Ureter (tissue), 1 donor: Measurements from ENCODE around the gene COCH. TPM values are rescaled to one million over a fixed set of nuclear protein-coding genes. Genes with fewer than 3 reads are reported as not detected.
"Not testable (repeated sequence)": the region's sequence is repeated elsewhere in the genome, so short reads cannot be mapped to it uniquely, and the experiment has no call there.

ENCODE experiments used
- DNase-seq: peaks from one replicate; pipeline ENCODE4 v3.0.0-alpha.2; 2020; ENCODE audit warnings: low spot score
- total RNA-seq: library from RNA; stranded (reverse); gene quantifications from one replicate; pipeline ENCODE4 v1.2.4, GENCODE V29; 2023
- donor health status: DM: yes; HTN: yes; CAD: no.

COCH gene
- total RNA-seq, 1 donor from 2014 or later, result 7.3 TPM

DNA sequence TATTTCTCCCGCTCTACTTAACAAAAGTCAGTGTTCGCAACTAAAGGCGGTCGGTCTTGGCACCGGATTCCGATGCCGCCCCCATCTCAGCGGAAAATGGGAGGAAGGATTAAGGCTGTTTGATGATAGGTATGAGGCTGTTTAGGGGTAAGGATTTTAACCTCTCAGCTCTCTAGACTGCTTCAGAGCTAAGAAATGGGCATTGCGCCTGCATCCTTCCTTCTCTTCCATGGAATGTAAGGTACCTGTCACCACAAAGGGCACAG, 1.4 kb downstream of the COCH start:
- no peak for DNase-seq

DNA sequence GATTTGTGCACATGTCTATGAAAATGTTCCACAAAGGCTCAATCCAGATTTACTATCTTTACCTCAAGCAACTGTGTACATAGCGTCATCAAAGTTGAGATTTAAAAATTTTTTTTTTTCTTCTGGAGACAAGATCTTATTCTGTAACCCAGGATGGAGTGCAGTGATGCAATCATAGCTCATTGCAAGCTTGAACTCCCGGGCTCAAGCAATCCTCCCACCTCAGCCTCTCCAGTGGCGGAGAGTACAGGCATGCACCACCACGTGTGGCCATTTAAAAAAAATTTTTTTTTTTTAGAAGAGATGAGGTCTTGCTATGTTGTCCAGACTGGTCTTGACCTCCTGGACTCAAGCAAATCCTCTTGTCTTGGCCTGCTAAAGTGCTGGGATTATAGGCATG, 2.3 kb downstream of the COCH start:
- DNase-seq, result no peak

DNA sequence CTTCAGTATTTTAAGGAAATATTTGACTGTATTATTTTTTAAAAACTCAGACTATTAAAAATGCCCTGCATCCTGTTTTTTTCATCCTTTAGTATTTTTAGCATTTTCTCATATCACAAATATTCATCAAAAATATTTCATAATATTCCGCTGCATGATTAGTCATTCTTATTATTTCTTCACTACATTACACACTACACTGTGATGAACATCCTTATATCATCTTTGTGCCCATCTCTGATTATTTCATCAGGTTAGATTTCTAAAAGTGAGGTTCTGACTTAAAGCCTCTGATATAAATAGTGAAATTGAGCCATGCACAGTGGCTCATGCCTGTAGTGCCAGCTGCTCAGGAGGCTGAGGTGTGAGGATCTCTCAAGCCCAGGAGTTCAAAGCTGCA, 8.1 kb downstream of the COCH start:
- no peak for DNase-seq

DNA sequence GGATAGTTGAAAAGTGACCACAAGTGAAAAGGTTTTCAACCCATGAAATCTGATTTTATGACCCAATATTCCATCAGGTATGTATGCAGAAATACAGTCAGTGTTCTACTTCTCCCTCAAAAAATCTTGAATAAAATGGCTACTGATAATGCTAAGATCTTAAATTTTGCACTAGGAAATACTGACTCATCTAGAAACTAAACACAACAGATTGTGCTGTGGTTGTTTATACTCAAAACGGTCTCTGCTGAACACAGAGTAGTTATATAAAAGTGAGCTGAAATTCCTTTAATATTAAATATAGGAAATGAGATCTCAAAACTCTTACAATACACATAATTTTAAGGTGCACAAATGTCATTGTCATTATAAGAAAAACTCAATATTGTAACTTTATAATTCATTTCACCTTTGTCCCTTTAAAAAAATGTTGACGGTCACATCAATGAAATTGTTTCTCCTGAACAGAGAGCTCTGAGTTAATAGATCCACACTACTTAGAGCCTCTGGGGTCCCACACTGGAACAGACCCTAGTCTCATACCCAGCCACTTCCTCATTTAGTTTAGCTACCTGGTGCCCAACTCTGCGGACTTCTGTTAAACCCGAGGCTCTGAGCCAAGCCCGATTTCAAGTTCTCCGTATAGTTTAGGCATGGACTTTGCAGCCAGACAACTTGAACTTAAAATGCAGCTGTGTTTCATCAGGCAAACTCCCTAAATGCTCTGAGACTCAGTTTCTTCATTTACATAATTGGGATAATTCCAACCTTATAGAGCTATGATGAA, 9.3 kb downstream of the COCH start:
- no peak for DNase-seq

DNA sequence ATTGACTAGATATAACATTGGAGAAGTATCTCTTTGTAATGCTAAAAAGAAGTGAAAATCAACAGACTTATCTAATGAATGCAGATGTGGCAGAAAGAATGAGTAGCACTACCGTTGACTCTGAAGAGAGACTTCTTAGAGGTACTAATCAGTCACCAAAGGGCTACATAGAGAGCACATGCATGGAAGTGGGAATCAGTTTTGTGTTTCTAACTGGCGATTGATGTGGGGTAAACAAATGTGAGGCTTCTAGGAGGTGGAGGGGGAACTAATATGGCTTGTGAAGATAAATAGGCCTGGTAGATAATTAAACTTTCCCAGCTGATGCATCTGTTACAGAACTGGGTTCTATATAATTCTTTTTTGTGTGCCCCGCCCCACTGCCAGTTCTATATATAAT, 10.5 kb downstream of the COCH start:
- DNase-seq, result no peak

DNA sequence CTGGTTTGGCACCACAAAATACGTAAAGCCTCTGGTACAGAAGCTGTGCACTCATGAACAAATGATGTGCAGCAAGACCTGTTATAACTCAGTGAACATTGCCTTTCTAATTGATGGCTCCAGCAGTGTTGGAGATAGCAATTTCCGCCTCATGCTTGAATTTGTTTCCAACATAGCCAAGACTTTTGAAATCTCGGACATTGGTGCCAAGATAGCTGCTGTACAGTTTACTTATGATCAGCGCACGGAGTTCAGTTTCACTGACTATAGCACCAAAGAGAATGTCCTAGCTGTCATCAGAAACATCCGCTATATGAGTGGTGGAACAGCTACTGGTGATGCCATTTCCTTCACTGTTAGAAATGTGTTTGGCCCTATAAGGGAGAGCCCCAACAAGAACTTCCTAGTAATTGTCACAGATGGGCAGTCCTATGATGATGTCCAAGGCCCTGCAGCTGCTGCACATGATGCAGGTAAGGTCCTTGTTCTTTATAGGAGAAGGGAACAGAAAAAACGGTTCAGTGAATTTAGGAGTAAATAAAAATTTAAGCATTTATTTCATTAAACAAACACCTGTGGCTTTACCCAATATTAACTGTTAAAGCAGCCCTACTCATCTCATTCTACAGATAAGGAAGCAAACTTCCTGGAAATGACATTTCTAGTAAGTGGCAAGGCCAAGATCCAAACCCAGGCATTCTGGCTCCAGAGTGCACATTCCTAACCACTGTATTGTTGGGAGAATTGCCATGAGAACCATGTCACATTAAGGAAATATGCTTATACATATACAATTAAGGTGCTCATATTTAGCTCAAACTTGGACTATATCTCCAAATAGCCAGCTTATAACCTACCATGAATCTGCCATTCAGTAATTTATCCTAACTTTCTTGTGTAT, 11.7 kb downstream of the COCH start:
- no peak for DNase-seq

DNA sequence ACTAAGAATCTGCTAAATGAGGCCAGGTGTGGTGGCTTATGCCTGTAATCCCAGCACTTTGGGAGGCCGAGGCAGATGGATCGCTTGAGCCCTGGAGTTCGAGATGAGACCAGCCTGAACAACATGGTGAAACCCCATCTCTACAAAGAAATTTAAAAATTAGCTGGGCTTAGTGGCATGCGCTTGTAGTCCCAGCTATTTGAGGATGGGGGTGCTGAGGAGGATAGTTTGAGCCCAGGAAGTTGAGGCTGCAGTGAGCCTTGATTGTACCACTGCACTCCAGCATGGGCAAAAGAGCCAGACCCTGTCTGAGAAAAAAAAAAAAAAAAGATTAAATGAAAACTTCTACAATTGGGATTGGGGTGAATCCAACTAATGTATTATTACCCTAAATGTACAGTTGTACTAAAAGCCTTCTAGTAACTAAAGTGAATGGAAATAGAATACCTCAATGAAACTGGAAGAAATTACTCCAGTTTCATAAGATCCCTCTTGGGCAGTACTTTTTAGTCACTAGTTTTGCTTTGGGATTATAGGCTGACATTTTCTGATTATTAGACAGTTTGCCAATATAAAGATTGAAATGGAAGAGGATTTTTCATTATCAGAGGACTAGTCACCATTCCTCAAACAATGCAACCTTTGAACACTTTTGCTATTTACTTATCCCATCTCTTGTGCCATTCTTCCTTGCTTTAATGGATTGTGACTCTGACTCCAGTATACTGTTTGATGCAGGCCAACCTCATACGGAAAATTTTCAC, 14.3 kb downstream of the COCH start:
- DNase-seq, result no peak

DNA sequence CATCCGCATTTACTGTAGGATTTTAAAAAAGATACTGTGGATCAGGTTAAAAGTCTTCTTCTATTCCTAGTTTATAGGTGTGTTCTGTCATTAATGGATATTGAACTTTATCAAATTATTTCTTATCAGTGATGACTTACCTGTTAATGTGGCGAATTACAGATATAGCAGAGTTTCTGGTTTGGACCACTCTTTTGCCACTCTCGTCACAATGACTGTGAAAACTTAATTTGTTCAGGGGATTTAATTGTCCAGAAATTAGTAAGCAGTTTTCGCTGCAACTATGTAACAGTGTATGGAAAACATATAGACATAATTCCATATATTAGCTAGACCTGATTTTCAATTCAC, 14.9 kb downstream of the COCH start:
- no peak for DNase-seq

DNA sequence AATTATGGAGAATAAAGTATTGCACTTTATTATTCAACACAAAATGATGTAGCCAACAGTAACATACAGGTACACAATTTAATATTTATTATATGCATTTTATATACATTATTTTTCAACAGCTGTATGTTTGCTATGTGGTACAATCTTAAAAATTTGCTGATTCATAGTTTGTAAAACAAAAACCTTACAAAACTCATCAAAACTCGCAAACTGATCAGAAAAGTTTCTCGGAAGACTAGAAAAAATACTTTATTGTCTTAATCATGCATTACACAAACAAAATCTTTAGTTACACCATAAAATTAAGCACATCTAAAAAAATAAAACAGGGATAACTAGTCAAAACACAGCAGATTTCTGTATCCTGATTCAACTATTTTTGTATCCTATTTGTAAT, 19.5 kb downstream of the COCH start:
- DNase-seq, result no peak

DNA sequence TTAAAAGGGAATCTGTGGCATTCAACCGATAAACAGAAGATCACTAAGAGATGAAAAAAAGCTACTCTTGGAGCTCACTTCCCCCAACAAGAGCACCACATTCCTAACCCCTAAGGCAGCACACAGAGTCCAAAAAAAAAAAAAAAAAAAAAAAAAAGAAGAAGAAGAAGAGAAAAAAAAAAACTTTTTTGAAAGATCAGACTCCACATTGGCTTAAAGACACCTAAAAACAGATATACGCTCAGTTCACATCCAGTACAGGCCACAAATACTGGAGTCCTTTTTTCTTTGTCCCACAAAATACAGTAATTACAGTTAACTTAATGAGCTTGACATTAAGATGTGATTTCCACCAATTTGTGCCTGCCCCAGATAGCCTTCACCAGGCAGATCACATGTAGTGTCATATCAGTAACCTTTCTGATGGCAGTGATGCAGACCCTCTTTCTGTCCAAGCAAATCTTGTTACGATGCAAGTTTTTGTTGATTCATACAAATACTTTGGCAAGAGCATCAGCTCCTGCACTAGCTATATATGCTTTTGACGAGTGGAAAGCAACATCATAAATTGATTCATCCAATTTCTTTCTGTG, 20.7 kb downstream of the COCH start:
- no peak for DNase-seq

DNA sequence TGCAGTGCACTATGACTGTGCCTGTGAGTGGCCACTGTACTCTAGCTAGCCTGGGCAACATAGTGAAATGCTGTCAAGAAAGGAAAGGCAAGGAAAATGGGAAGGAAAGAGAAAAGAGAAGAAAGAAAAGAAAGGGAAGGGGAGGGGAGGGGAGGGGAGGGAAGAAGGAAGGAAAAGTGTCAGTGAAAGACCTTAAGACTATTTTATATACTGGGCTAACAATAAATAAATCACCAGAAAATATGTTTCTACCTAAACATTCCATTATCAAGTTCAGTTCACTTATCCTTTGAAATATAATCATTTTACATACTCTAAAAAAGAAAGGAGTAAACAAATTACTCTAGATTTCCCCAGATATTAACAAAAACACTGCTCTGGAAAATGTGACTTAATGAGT, 22.1 kb downstream of the COCH start:
- no peak for DNase-seq

DNA sequence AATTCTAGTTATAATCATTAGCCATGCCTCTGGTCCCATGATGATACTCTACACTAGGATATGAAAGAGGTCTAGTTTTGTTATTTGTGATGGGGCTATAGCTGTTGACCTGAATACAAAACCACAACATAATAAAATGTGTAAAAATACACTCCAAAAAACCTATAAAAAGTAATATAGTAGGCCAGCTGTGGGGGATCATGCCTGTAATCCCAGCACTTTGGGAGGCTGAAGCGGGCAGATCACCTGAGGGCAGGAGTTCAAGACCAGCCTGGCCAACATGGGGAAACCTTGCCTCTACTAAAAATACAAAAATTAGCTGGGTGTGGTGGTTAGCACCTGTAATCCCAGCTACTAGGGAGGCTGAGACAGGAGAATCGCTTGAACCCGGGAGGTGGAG, 22.8 kb downstream of the COCH start:
- DNase-seq, result not testable (repeated sequence)

DNA sequence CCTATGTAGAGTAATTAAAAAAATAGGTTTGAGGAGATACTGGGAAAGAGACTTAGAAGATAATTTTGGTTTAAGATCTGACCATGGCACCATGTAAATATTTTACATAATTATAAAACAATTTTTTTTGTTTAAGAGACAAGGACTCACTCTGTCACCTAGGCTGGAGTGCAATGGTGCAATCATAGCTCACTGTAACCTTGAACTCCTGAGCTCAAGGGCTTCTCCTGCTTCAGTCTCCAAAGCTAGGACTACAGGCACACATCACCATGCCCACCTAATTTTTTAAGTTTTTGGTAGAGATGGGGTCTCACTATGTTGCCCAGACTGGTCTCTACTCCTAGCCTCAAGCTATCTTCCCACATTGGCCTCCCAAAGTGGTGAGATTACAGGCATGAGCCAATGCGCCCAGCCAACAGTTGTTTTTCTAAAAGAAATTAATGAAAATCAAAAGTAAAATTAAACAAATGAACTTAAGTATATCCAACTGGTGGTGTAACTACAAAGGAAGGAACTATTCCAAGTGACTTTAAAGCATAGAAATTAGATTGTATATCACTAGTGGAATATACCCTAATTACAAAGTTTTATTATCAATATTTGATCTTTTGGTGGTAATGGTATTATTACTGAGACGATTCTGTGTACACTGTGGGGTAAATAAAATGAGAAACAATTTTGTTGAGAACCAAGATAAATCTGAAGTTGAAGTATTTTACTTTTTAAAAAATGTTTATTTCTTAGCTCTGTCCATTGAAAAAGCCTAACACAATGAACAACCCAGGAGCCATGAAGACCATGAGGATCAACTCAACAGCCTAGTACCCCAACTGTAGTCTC, 29.1 kb downstream of the COCH start:
- no peak for DNase-seq

DNA sequence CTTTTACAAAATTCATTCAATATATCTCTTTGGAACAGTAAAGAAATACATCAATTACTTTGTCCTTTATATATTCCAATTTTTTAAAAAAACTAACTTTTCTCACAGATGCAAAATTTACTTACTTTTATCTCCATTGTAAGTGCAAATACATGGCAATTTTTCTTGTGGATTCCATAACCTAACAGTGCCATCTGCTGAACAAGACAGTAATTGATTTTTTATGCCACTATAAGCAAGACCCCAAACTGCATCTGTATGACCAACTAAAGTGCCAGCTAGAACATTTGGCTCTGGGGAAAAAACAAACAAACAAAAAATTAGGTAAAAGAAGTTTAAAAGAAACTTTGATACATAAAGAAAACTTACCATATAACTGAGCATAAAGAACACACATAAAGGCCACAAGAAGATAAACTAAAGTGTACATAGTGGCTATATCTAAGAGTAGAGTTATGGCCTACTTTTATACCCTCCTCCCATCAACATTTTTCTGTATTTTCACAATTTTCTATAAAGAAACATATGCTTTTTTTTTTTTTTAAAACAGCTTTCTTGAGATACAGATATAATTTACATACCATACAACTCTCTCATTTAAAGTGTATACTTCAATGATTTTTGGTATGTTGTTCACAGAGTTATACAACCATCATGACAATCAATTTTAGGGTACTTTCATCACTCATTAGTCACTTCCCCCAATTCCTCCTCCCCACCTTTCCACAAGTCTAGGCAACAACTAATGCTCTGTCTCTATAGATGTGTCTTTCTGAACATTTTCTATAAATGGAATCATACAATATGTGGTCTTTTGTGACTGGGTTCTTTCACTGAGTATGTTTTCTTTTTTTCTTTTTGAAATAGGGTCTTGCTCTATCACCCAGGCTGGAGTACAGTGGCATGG, 32.6 kb downstream of the COCH start:
- no peak for DNase-seq

DNA sequence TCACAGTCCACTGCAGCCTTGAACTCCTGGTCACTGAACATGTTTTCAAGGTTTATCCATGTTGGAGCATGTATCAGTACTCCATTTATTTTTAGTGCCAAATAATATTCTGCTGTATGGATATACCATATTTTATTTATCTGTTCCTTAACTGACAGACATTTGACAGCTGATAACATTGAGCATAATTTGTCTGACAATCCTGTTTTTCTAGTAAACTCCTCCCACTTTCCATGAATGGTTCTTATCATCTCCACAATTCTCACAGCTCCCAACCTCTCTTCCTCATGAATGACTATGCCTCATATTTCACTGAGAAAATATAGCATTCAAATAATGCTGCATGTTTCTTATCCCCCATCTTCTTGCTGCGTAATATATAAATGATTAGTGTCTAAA, 33.3 kb downstream of the COCH start:
- no peak for DNase-seq

DNA sequence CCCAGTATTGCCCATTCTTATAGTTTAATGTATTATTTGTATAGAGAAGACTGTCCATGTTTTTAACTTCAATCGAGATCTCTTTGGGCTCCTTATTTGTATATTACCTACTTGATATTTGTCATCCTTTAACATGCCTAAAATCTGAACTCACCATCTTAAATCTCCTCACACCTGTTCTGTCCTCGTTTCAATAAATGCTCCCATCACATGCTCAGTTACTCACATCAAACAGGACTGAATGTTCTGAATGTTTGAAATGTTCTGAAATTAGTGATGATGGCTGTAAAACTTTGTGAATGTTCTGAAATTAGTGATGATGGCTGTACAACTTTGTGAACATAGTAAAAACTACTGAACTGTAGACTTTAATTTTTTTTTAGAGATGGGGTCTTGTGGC, 34.5 kb downstream of the COCH start:
- no peak for DNase-seq

DNA sequence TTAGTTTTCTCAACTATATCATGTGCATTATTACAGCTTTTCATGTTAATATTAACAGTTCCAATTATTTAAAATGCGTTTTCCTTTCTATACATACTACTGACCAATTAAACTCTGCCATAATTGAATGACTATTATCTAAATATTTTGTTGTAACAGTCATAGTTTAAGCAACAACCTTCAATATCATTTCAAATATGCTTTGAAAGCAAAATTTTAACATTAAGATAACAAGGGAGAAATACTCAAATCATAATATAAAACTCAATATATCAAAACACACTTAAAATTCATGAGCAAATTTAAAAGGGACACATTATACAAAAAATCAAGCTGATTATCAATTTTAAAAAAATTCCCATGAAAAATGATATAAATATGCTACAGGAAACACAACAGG, 40.5 kb downstream of the COCH start:
- no peak for DNase-seq

DNA sequence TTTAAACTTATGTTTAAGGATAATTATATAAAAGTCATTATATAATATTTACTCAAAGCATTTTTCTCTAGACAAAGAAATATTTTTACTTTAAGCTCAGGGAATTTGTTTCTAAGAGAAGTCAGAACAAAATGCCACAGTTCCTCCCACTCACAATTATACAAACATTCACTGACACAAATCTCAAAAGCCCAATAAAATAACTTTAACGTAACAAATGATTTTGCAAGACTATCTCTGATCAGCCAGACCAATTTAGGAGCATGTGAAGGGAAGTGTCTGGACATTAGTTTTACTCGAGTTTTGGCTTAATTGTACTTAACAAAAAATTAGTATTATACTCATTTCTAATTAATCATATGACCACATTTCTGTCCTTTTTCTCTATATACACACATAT, 41.2 kb downstream of the COCH start:
- DNase-seq, result no peak

DNA sequence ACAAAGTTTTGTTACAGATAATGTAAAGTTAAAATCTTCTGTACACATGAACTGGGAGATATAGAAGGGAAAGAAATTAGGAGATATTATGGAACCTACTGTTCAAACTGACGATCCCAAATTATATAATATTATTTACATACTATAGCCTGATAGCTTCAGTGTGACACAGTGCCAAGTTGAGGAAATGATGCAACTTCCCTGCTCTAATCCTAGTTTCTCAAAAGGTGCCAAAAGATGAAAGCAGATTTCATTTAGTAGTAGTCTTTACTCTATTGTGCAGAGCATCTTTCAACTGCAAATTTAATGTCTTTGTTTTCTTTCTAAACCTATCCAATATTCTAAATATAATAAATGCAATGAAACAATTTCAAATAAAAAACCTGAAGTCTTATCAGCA, 46.9 kb downstream of the COCH start:
- DNase-seq, result no peak

DNA sequence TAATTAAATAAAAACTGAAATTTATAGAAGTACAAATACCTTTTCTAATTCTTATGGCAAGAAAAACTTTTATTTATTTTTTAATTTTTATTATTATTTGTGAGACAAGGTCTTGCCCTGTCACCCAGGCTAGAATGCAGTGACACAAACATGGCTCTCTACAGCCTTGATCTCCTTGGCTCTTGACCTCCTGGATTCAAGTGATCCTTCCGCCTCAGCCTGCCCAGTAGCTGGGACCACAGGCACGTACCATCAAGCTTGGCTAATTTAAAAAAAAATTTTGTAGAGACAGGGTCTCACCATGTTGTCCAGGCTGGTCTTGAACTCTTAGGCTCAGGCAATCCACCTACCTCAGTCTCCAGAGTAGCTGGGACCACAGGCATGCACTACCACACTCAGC, 47.4 kb downstream of the COCH start:
- DNase-seq, result no peak
